ENCODE measurements around the gene DEXI.

The DEXI gene

GRCh38 chr16:10961231-10961630 is 19.0 kb upstream of the DEXI start:
- Mint-ChIP-seq H3K9me3 (no peaks in the 10 kb centered on the region), H3K4me1 (peaks cover 22% of the 10 kb centered on the region), H3K4me3 (no peak overlapping the region), H3K36me3 (ENCODE audit: low read depth) (peaks cover 35% of the 10 kb centered on the region), H3K27ac (no peak overlapping the region), H3K27me3 (ENCODE audit: low read depth) (peaks cover 4% of the 10 kb centered on the region)
- no peak for TF ChIP-seq CTCF (IDR thresholded peaks at IDR 0.05; ENCODE audit: unreplicated experiment in 3 of 3)

GRCh38 chr16:10959161-10959560 is 16.9 kb upstream of the DEXI start:
- H3K27ac Mint-ChIP-seq, result no peak overlapping the region
- no peak for TF ChIP-seq CTCF (IDR thresholded peaks at IDR 0.05; ENCODE audit: unreplicated experiment in 3 of 3)
- H3K4me1 Mint-ChIP-seq, result peaks cover 9% of the 10 kb centered on the region
- peaks cover 26% of the 10 kb centered on the region for H3K36me3 Mint-ChIP-seq (ENCODE audit: low read depth)
- peaks cover 4% of the 10 kb centered on the region for H3K27me3 Mint-ChIP-seq (ENCODE audit: low read depth)
- no peaks in the 10 kb centered on the region for H3K9me3 Mint-ChIP-seq
- no peak overlapping the region for H3K4me3 Mint-ChIP-seq

GRCh38 chr16:10957771-10958482 is 15.7 kb upstream of the DEXI start:
- peaks cover 4% of the 10 kb centered on the region for H3K27me3 Mint-ChIP-seq (ENCODE audit: low read depth)
- H3K4me3 Mint-ChIP-seq, result no peak overlapping the region
- no peak for TF ChIP-seq CTCF (IDR thresholded peaks at IDR 0.05; ENCODE audit: unreplicated experiment in 3 of 3)
- H3K27ac Mint-ChIP-seq, result no peak overlapping the region
- H3K36me3 Mint-ChIP-seq (ENCODE audit: low read depth), result peaks cover 17% of the 10 kb centered on the region
- H3K4me1 Mint-ChIP-seq, result peaks cover 11% of the 10 kb centered on the region
- no peaks in the 10 kb centered on the region for H3K9me3 Mint-ChIP-seq

GRCh38 chr16:10954903-10955302 is 12.6 kb upstream of the DEXI start:
- H3K9me3 Mint-ChIP-seq, result no peaks in the 10 kb centered on the region
- peaks cover 24% of the 10 kb centered on the region for H3K4me1 Mint-ChIP-seq

GRCh38 chr16:10951026-10951425 is 8.8 kb upstream of the DEXI start:
- no peaks in the 10 kb centered on the region for H3K27me3 Mint-ChIP-seq (ENCODE audit: low read depth)
- H3K4me1 Mint-ChIP-seq, result peaks cover 51% of the 10 kb centered on the region
- no peaks in the 10 kb centered on the region for H3K36me3 Mint-ChIP-seq (ENCODE audit: low read depth)
- H3K9me3 Mint-ChIP-seq, result no peaks in the 10 kb centered on the region
- H3K27ac Mint-ChIP-seq, result peak overlapping the region in 1 of 3 experiments; percentile 29
- TF ChIP-seq CTCF (IDR thresholded peaks at IDR 0.05; ENCODE audit: unreplicated experiment in 3 of 3), result no peak
- H3K4me3 Mint-ChIP-seq, result no peak overlapping the region

More at GRCh38 chr16:10954903-10955302, 12.6 kb upstream of the DEXI start:
- no peaks in the 10 kb centered on the region for H3K27me3 Mint-ChIP-seq (ENCODE audit: low read depth)
- H3K27ac Mint-ChIP-seq, result no peak overlapping the region
- H3K36me3 Mint-ChIP-seq (ENCODE audit: low read depth), result peaks cover 7% of the 10 kb centered on the region
- no peak for TF ChIP-seq CTCF (IDR thresholded peaks at IDR 0.05; ENCODE audit: unreplicated experiment in 3 of 3)
- H3K4me3 Mint-ChIP-seq, result no peak overlapping the region

GRCh38 chr16:10950393-10950792 is 8.1 kb upstream of the DEXI start:
- Mint-ChIP-seq H3K27ac (no peak overlapping the region), H3K9me3 (no peaks in the 10 kb centered on the region), H3K4me3 (no peak overlapping the region), H3K36me3 (ENCODE audit: low read depth) (no peaks in the 10 kb centered on the region), H3K4me1 (peaks cover 56% of the 10 kb centered on the region), H3K27me3 (ENCODE audit: low read depth) (no peaks in the 10 kb centered on the region)
- no peak for TF ChIP-seq CTCF (IDR thresholded peaks at IDR 0.05; ENCODE audit: unreplicated experiment in 3 of 3)

All from nephron (organoid).